Esophagus muscularis mucosa (tissue), 4 donors: ENCODE results near the gene B4GALT1. TPM values are rescaled to one million over a fixed set of nuclear protein-coding genes. Genes with fewer than 3 reads are reported as not detected.

Experiments used
- DNase-seq: peaks from one replicate; pipeline ENCODE4 v3.0.0-alpha.2; 2017; ENCODE audit errors: extremely low spot score
- H3K27ac ChIP-seq, 4 donors: fragments of 200-600 bp; sonication (generic); replicated peaks in 1 of 4; 1 replicate in 3 of 4; 2 replicates in 1 of 4; pipeline ENCODE4 v1.5.1; 2016 to 2019; ENCODE audit warnings: mild to moderate bottlenecking in 1 of 4
- H3K27me3 ChIP-seq, 4 donors: fragments of 200-600 bp; sonication (generic); one replicate each; pipeline versions ENCODE4 v1.5.1 to v1.6.0; 2016 to 2019
- H3K36me3 ChIP-seq, 4 donors: fragments of 200-600 bp; sonication (generic); one replicate each; pipeline ENCODE4 v1.5.1; 2016 to 2019
- H3K4me1 ChIP-seq, 4 donors: fragments of 200-600 bp; sonication (generic); one replicate each; pipeline ENCODE4 v1.5.1; 2016 to 2019
- H3K4me3 ChIP-seq, 4 donors: fragments of 200-600 bp; sonication (generic); 1 replicate in 2 of 4; 2 replicates in 2 of 4; pipeline ENCODE4 v1.5.1; 2016 to 2019; ENCODE audit warnings: mild to moderate bottlenecking in 4 of 4, moderate library complexity in 1 of 4
- H3K9me3 ChIP-seq, 4 donors: fragments of 200-600 bp; sonication (generic); 1 replicate in 3 of 4; 2 replicates in 1 of 4; pipeline ENCODE4 v1.5.1; 2016 to 2019
- CTCF ChIP-seq, 3 experiments: fragments of 200-600 bp in 2 of 3; fragments of 450-650 bp in 1 of 3; sonication (generic) in 2 of 3; IDR thresholded peaks; one replicate each; pipeline ENCODE4 v1.5.1; 2017 to 2019; ENCODE audit warnings: antibody characterized with exemption in 3 of 3, mild to moderate bottlenecking in 2 of 3, moderate library complexity in 1 of 3
- EP300 ChIP-seq: sonication (generic); formaldehyde crosslinking; IDR thresholded peaks from one replicate; pipeline ENCODE4 v1.6.1; 2017; ENCODE audit warnings: antibody characterized with exemption
- POLR2A ChIP-seq: fragments of 450-650 bp; IDR thresholded peaks from one replicate; pipeline ENCODE4 v1.6.1; 2017; ENCODE audit warnings: antibody characterized with exemption, moderate library complexity, mild to moderate bottlenecking, low read depth
- POLR2AphosphoS5 ChIP-seq, 2 donors: sonication (generic); formaldehyde crosslinking; IDR thresholded peaks; one replicate each; pipeline ENCODE4 v1.6.1; 2017; ENCODE audit warnings: antibody characterized with exemption in 2 of 2
- WGBS: methylation state at CpG from one replicate; pipeline ENCODE4 v1.1.5; 2018; 5-methylcytosine and 5-hydroxymethylcytosine counted together
- intact Hi-C: fragments of 100-400 bp; cut with DNase I; formaldehyde crosslinking; loops from one replicate; pipeline ENCODE4 v1.15.1; 2023
- total RNA-seq, 4 donors: library from RNA; depleted of rRNA; stranded (reverse); fragments of >200 nt; gene quantifications; one replicate each; pipeline versions ENCODE4 v1.1.0 to v1.2.1, GENCODE V29; 2016

B4GALT1 gene
- total RNA-seq, 4 donors from 2014 or later = 24.5 to 39.6 (median 37.8) TPM

- WGBS = 96% methylated on average over 3 of the region's 3 CpGs
- H3K27ac ChIP-seq = no peak overlapping the region
- H3K27me3 ChIP-seq = no peaks in the 10 kb centered on the region
- H3K4me1 ChIP-seq = no peaks in the 10 kb centered on the region
- intact Hi-C loops = no loop called here
- no peak overlapping the region for H3K4me3 ChIP-seq
- H3K9me3 ChIP-seq = no peaks in the 10 kb centered on the region
- no peaks in the 10 kb centered on the region for H3K36me3 ChIP-seq
- DNase-seq = no peak
- TF ChIP-seq CTCF (IDR thresholded peaks at IDR 0.05) (no peak), POLR2AphosphoS5 (IDR thresholded peaks at IDR 0.05) (no peak), EP300 (no peak), POLR2A (no peak)
These were observed 12.0 kb upstream of the B4GALT1 start for GRCh38 chr9:33178972-33179697.

GRCh38 chr9:33177639-33178038 is 10.5 kb upstream of the B4GALT1 start:
- no peak overlapping the region for H3K4me3 ChIP-seq
- no peaks in the 10 kb centered on the region for H3K9me3 ChIP-seq
- intact Hi-C loops = no loop called here
- no peak overlapping the region for H3K27ac ChIP-seq
- H3K4me1 ChIP-seq = no peaks in the 10 kb centered on the region
- no peak for DNase-seq
- TF ChIP-seq EP300 = no peak
- TF ChIP-seq POLR2A = no peak
- no peak for TF ChIP-seq CTCF (IDR thresholded peaks at IDR 0.05)
- TF ChIP-seq POLR2AphosphoS5 (IDR thresholded peaks at IDR 0.05) = no peak
- no peaks in the 10 kb centered on the region for H3K27me3 ChIP-seq
- no peaks in the 10 kb centered on the region for H3K36me3 ChIP-seq

GRCh38 chr9:33177086-33177485 is 9.9 kb upstream of the B4GALT1 start:
- H3K4me1 ChIP-seq = peaks cover 0 to under 1% (median 0%) of the 10 kb centered on the region in 4 donors
- 81% methylated on average over 4 of the region's 4 CpGs for WGBS
- intact Hi-C loops = no loop called here
- H3K27me3 ChIP-seq = no peaks in the 10 kb centered on the region
- no peak overlapping the region for H3K27ac ChIP-seq
- H3K4me3 ChIP-seq = no peak overlapping the region
- no peaks in the 10 kb centered on the region for H3K9me3 ChIP-seq
- no peak for DNase-seq
- no peak for TF ChIP-seq EP300
- TF ChIP-seq CTCF (IDR thresholded peaks at IDR 0.05) = no peak
- no peak for TF ChIP-seq POLR2A
- TF ChIP-seq POLR2AphosphoS5 (IDR thresholded peaks at IDR 0.05) = no peak
- no peaks in the 10 kb centered on the region for H3K36me3 ChIP-seq

- Histone ChIP-seq H3K27me3 (no peaks in the 10 kb centered on the region), H3K27ac (no peak overlapping the region), H3K36me3 (no peaks in the 10 kb centered on the region), H3K4me3 (no peak overlapping the region), H3K9me3 (no peaks in the 10 kb centered on the region), H3K4me1 (peaks cover 0 to 10% (median 3%) of the 10 kb centered on the region in 4 donors)
- intact Hi-C loops = no loop called here
- no peak for DNase-seq
- 87% methylated on average over 6 of the region's 6 CpGs for WGBS
- TF ChIP-seq POLR2AphosphoS5 (IDR thresholded peaks at IDR 0.05) (no peak), CTCF (IDR thresholded peaks at IDR 0.05) (no peak), POLR2A (no peak), EP300 (no peak)
These were observed 8.7 kb upstream of the B4GALT1 start for GRCh38 chr9:33175649-33176325.
